ENCODE measurements around the gene PARVB.

DNA sequence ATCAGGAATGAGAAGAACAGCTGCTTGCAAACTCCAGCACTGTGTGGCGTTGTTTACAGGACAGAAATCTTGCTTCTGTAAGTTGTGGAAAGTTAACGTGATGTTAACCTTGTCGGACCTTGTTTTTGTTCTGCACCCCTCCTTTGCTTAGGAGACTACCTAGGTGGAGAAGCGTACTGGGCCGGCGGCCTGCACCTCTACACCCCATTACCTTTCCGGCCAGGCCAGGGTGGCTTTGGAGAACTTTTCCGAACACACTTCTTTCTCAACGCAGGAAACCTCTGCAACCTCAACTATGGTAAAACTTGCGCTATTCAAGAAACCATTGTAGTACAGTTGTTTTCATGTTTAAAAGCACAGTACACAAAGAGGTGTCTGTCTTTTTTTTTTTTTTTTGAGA, 35.1 kb upstream of the PARVB start:
- TF ChIP-seq ZBTB8A (IDR thresholded peaks at IDR 0.05; ENCODE audit: partially characterized antibody) (no peak), DPF2 (IDR thresholded peaks at IDR 0.05) (no peak), RB1 (IDR thresholded peaks at IDR 0.05; ENCODE audit: low read depth) (no peak), TCF3 (CRISPR knock-in tag; IDR thresholded peaks at IDR 0.05) (no peak), EP300 (IDR thresholded peaks at IDR 0.05; ENCODE audit: low read length) (no peak), EZH2 (IDR thresholded peaks at IDR 0.05; ENCODE audit: borderline replicate concordance, low read depth, low read length) (no peak), RFX5 (IDR thresholded peaks at IDR 0.05; ENCODE audit: low read depth, low read length) (no peak), ZFP1 (CRISPR knock-in tag; IDR thresholded peaks at IDR 0.05) (no peak), NFATC3 (IDR thresholded peaks at IDR 0.05) (no peak), ZNF23 (CRISPR knock-in tag; IDR thresholded peaks at IDR 0.05) (no peak)
- TF ChIP-seq, protein P1, sequence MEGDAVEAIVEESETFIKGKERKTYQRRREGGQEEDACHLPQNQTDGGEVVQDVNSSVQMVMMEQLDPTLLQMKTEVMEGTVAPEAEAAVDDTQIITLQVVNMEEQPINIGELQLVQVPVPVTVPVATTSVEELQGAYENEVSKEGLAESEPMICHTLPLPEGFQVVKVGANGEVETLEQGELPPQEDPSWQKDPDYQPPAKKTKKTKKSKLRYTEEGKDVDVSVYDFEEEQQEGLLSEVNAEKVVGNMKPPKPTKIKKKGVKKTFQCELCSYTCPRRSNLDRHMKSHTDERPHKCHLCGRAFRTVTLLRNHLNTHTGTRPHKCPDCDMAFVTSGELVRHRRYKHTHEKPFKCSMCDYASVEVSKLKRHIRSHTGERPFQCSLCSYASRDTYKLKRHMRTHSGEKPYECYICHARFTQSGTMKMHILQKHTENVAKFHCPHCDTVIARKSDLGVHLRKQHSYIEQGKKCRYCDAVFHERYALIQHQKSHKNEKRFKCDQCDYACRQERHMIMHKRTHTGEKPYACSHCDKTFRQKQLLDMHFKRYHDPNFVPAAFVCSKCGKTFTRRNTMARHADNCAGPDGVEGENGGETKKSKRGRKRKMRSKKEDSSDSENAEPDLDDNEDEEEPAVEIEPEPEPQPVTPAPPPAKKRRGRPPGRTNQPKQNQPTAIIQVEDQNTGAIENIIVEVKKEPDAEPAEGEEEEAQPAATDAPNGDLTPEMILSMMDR (IDR thresholded peaks at IDR 0.05 in 2 of 3, conservative IDR thresholded peaks at IDR 0.05 in 1 of 3; ENCODE audit: insufficient read depth in 2 of 3, low read depth in 1 of 3, low read length in 3 of 3) = no peak
- TF ChIP-seq, protein P2, sequence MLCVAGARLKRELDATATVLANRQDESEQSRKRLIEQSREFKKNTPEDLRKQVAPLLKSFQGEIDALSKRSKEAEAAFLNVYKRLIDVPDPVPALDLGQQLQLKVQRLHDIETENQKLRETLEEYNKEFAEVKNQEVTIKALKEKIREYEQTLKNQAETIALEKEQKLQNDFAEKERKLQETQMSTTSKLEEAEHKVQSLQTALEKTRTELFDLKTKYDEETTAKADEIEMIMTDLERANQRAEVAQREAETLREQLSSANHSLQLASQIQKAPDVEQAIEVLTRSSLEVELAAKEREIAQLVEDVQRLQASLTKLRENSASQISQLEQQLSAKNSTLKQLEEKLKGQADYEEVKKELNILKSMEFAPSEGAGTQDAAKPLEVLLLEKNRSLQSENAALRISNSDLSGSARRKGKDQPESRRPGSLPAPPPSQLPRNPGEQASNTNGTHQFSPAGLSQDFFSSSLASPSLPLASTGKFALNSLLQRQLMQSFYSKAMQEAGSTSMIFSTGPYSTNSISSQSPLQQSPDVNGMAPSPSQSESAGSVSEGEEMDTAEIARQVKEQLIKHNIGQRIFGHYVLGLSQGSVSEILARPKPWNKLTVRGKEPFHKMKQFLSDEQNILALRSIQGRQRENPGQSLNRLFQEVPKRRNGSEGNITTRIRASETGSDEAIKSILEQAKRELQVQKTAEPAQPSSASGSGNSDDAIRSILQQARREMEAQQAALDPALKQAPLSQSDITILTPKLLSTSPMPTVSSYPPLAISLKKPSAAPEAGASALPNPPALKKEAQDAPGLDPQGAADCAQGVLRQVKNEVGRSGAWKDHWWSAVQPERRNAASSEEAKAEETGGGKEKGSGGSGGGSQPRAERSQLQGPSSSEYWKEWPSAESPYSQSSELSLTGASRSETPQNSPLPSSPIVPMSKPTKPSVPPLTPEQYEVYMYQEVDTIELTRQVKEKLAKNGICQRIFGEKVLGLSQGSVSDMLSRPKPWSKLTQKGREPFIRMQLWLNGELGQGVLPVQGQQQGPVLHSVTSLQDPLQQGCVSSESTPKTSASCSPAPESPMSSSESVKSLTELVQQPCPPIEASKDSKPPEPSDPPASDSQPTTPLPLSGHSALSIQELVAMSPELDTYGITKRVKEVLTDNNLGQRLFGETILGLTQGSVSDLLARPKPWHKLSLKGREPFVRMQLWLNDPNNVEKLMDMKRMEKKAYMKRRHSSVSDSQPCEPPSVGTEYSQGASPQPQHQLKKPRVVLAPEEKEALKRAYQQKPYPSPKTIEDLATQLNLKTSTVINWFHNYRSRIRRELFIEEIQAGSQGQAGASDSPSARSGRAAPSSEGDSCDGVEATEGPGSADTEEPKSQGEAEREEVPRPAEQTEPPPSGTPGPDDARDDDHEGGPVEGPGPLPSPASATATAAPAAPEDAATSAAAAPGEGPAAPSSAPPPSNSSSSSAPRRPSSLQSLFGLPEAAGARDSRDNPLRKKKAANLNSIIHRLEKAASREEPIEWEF (CRISPR knock-in tag; IDR thresholded peaks at IDR 0.05) = no peak
